DMS 273 (cell line): ENCODE measurements around the gene QSOX2.

Experiments used
- DNase-seq: peaks from one replicate; lab custom pipeline; 2025; ENCODE audit not compliant: unreplicated experiment; lab: John Stamatoyannopoulos, UW

Gene QSOX2, protein sequence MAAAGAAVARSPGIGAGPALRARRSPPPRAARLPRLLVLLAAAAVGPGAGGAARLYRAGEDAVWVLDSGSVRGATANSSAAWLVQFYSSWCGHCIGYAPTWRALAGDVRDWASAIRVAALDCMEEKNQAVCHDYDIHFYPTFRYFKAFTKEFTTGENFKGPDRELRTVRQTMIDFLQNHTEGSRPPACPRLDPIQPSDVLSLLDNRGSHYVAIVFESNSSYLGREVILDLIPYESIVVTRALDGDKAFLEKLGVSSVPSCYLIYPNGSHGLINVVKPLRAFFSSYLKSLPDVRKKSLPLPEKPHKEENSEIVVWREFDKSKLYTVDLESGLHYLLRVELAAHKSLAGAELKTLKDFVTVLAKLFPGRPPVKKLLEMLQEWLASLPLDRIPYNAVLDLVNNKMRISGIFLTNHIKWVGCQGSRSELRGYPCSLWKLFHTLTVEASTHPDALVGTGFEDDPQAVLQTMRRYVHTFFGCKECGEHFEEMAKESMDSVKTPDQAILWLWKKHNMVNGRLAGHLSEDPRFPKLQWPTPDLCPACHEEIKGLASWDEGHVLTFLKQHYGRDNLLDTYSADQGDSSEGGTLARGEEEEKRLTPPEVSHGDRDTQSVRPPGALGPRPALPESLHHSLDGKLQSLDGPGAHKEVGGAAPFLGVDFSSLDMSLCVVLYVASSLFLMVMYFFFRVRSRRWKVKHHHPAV

GRCh38 chr9:136245219-136246150 lies at the start of gene QSOX2:
Gene QSOX2, minus strand, starts transcription at chr9:136245812. Its CDS starts 9 bp downstream, at chr9:136245803.
- peak; percentile 87 for DNase-seq

- DNase-seq = no peak
Measured at GRCh38 chr9:136295055-136295454, 49.4 kb upstream of the QSOX2 start.

GRCh38 chr9:136294437-136294836 lies 48.8 kb upstream of the QSOX2 start:
- DNase-seq = no peak

DNA sequence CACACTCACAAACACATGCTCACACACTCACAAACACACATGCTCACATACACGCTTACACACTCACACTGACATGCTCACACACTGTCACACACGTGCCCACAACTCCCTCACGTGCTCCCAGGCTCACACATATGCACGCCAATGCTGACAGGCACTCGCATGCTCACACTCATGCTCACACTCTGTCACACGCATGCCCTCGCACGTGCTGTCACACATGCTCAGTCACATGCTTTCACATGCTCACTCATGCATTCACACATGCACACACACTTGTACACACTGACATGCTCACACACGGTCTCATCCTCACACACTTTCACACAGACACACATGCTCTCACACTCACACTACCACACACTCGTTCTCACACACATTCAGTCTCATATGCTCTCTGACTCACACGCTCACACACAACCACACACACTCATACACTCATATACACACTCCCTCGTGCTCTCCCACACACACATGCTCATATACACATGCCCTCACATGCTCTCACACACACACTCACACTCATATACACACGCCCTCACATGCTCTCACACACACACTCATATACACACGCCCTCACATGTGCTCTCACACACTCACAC lies 48.0 kb upstream of the QSOX2 start:
- no peak for DNase-seq

GRCh38 chr9:136292591-136293448 lies 47.2 kb upstream of the QSOX2 start:
- DNase-seq = peak; percentile 63

GRCh38 chr9:136292026-136292538 lies 46.5 kb upstream of the QSOX2 start:
- no peak for DNase-seq

DNA sequence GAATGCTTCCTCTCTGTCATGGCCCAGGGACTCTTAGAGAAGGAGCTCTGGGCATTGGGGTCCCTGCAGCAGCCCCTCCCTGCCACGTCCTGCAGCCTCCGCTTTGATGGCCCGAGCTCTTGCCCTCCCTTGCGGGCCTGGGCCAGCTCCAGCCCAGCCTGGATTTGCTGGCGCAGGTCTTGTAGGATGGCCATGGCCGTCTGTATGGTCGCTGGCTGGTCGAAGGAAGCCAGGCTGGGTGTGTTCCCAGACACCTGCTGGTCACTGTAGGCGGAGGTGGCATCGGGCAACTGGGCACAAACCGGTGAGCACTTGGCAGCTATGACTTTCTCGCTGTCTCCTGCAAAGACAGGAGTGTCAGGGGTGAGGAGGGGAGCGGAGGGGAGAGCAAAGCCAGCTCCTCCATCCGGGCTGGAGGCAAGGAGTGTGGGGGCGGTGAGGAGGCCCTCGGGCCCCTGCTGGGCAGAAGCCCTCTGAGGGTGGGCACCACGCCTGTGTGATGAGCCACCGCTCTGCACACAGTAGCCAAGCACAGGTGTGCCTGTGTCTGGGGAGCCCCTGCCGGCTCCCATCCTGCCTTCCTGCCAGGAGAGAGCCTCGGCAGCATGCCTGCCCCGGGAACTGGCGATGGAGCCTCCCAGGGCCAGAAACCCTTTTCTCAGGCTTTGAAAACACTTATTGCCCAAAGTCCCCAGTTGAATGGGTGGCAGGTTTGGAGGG lies 45.9 kb upstream of the QSOX2 start:
- DNase-seq = no peak

- DNase-seq = no peak
Measured at GRCh38 chr9:136290508-136291000, 44.9 kb upstream of the QSOX2 start.

DNA sequence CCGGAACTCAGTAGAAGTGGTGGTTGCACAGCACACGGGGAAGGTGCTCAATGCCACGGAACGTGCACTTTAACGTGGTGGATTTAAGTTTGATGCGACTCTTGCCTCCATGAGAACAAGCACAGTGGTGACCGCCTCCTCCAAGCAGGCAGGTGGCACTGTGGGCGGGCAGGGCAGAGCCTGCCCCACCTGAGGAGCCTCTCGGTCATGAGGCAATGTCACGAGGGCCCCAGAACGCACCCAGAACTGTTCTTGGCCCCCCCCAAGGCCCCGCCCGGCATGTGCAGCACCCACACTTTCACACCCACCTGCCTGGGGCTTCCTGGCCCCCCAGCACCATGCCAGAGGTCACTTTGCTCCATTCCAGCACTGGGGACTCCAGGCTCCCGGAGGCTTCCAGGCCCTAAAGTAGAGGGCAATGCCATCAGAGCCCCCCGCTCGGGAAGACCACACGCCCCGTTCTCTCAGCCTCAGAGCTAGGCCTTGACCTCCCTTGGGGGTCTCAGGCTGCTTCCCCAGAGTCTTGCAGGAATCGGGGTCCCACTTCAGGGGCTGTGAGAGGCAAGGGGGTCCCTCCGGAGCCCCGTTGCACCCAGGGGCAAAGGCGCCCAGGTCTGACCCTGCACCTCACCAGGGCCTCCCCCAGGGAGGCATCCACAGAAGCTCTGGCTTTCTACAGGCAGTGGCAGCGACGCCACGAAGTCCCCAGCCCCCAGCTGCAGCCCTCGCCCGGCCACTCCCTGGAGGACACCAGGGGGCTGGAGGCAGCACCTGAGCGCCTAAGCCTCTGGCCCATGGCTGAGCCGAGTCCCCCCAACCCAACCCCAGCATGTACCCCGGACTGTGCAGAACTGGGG lies 44.3 kb upstream of the QSOX2 start:
- no peak for DNase-seq

DNA sequence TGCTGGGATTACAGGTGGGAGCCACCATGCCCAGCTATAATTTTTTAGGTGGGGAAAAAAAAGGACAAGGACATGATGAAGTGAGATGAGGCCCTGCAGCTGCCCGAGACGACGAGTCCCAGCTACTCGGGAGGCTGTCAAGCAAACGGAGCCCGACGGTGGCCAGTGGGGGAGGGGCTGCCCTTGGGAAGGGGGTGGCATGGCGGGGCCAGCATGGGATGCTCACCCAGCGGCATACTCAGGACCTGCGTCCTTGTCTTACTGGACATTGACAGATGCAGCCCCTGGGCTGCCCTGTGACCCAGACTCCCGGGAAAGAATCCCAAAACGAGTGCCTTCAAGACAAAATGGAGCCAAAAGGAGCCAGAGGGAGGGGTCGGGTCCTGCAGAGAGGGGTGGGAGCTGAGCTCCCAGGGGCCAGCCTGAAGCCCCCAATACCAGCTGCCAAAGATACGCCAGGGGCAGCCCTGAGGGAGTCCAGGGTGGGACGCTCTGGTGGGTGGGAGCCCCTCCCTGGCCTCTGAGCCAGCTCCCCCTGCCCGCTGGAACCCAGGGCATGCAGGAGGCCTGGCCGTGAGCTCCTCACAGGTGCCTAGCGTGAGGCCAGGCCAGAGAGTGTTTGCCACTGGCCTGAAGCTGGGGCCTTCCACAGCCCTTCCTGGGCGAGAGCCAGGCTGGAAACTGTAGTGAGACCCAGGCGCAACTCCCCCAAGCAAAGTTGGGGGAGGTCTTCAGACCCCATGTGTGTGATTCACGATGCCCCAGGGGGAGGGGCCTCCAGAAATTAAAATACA lies 42.5 kb upstream of the QSOX2 start:
- DNase-seq = no peak

GRCh38 chr9:136286987-136287379 lies 41.4 kb upstream of the QSOX2 start:
- no peak for DNase-seq

GRCh38 chr9:136286359-136286986 lies 40.9 kb upstream of the QSOX2 start:
- DNase-seq = no peak

- no peak for DNase-seq
Measured at GRCh38 chr9:136285501-136286358, 40.1 kb upstream of the QSOX2 start.

DNA sequence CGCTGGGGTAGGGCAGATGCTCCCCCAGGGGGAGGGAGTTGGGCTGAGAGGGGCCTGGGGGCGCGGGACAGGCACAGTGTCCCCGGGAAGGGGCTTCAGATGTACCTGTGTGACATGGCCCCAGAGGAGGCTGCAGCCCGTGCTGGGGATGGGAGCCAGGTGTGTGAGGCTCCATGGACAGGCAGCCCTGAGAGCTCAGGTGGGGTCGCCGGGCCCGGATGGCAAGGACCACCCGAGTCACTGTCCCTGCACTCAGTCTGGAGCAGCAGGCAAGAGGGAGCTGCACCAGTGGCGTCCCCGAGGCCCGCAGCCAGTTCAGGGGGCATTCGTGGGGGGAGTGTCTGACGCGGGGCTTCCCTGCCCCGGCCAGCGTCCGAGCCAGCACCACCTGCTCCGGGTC lies 39.3 kb upstream of the QSOX2 start:
- DNase-seq = no peak

- DNase-seq = no peak
Measured at GRCh38 chr9:136284311-136284710, 38.7 kb upstream of the QSOX2 start.
